ENCODE measurements around the gene IDH3A.

Gene IDH3A

GRCh38 chr15:78155355-78155939 is 6.3 kb downstream of the IDH3A start:
- no peak overlapping the region for H3K4me3 ChIP-seq (ENCODE audit: low read depth, low read length)
- TF ChIP-seq, protein P1, sequence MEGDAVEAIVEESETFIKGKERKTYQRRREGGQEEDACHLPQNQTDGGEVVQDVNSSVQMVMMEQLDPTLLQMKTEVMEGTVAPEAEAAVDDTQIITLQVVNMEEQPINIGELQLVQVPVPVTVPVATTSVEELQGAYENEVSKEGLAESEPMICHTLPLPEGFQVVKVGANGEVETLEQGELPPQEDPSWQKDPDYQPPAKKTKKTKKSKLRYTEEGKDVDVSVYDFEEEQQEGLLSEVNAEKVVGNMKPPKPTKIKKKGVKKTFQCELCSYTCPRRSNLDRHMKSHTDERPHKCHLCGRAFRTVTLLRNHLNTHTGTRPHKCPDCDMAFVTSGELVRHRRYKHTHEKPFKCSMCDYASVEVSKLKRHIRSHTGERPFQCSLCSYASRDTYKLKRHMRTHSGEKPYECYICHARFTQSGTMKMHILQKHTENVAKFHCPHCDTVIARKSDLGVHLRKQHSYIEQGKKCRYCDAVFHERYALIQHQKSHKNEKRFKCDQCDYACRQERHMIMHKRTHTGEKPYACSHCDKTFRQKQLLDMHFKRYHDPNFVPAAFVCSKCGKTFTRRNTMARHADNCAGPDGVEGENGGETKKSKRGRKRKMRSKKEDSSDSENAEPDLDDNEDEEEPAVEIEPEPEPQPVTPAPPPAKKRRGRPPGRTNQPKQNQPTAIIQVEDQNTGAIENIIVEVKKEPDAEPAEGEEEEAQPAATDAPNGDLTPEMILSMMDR (IDR thresholded peaks at IDR 0.05; ENCODE audit: low read depth, low read length) = no peak

DNA sequence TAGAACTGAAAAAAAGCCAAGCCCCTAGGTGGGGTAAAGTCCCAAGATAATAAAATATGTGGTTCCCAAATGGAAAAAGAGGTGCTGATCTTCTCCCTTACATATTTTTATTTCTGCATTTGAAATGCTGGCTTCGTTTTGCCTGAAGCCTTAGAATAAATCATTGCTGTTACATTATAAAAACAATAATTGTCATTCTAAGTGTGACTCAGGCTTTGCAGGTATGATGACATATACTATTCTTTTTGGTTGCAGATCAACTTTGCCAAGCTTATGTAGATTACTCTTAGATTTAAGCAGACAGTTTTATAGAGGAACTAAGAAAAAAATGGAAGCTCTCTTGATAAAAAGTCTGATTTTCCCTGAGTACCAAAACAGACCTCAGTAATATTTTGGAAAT is 7.5 kb downstream of the IDH3A start:
- TF ChIP-seq, protein P1 (IDR thresholded peaks at IDR 0.05; ENCODE audit: low read depth, low read length) = no peak

DNA sequence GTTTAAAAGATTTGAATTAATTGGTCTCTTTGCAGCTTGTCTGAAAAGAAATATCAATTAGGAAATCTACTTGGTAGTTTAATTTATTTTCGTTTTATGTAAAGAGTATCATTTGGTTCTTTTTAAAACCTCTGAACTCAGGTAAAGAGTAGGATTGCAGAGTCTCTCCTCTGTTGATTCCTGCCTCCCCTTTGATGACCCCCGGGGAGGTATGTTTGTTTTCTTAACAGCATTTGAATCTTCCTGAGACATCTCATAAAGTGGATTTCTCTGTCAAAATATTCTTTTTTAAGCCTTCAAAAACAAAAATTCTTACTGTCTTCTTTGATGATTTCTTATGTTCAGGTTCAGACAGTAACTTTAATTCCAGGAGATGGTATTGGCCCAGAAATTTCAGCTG is 8.0 kb downstream of the IDH3A start:
- H3K4me3 ChIP-seq (ENCODE audit: low read depth, low read length) = no peak overlapping the region
- TF ChIP-seq, protein P1 (IDR thresholded peaks at IDR 0.05; ENCODE audit: low read depth, low read length) = no peak

More for the DNA sequence above, 7.5 kb downstream of the IDH3A start:
- no peak overlapping the region for H3K4me3 ChIP-seq (ENCODE audit: low read depth, low read length)

GRCh38 chr15:78159395-78159794 is 10.2 kb downstream of the IDH3A start:
- no peak overlapping the region for H3K4me3 ChIP-seq (ENCODE audit: low read depth, low read length)
- TF ChIP-seq, protein P1 (IDR thresholded peaks at IDR 0.05; ENCODE audit: low read depth, low read length) = no peak

DNA sequence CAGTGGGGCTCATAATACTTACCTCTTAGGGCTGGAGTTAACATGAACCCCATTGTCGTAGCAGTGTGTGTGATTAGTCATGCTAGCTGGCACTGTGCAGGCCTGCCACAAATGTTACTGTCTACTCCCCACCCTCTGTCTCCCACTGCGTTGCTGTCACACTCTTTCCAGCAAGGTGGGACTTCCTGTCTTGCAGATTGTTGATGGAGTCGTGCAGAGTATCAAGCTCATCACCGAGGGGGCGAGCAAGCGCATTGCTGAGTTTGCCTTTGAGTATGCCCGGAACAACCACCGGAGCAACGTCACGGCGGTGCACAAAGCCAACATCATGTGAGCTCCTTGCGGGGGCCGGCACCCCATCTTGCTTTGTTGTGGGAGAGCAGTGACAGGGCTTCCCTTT is 12.9 kb downstream of the IDH3A start:
- TF ChIP-seq, protein P1 (IDR thresholded peaks at IDR 0.05; ENCODE audit: low read depth, low read length) = no peak
- H3K4me3 ChIP-seq (ENCODE audit: low read depth, low read length) = no peak overlapping the region

- TF ChIP-seq, protein P1 (IDR thresholded peaks at IDR 0.05; ENCODE audit: low read depth, low read length) = no peak
These were observed 14.8 kb downstream of the IDH3A start for GRCh38 chr15:78164010-78164409.

DNA sequence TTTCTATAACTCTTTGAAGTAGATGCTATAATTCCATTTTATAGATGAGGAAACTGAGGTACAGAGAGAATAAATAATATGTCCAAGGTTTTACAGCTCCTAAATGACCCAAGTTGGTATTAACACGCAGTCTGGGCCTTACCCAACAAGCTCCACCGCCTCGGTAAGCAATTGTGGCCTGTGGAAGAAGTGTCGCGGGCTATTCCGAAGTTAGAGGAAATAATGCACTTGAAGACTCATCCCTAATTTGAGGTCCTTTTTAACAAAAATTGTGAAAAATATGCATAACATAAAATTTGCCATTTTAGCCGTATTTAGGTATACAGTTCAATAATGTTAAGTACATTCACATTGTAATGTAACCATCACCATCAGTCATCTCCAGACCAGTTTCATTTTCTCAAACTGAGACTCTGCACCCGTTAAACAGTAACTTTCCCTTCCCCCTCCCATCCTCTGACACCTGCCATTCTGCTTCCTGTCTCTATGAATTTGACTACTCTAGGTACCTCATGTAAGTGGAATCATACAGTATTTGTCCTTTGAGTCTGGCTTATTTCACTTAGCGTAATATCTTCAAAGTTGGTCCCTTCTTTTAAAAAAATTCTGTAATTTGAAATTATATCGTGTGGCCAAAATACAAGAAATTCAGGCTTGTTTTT is 18.2 kb downstream of the IDH3A start:
- no peak overlapping the region for H3K4me3 ChIP-seq (ENCODE audit: low read depth, low read length)
- TF ChIP-seq, protein P1 (IDR thresholded peaks at IDR 0.05; ENCODE audit: low read depth, low read length) = no peak

More at GRCh38 chr15:78164010-78164409, 14.8 kb downstream of the IDH3A start:
- H3K4me3 ChIP-seq (ENCODE audit: low read depth, low read length) = no peak overlapping the region

All from WI38 (cell line).